GM18517 (cell line): ENCODE data around the gene DHRSX.

ENCODE experiments used
- ATAC-seq: cut with Tn5 transposase; IDR thresholded peaks from one replicate; pipeline ENCODE4 v1.9.1; 2021; ENCODE audit warnings: mild to moderate bottlenecking, moderate library complexity; ENCODE audit not compliant: unreplicated experiment

Gene DHRSX

GRCh38 chrX:2184089-2184488 is 316.7 kb downstream of the DHRSX start:
- no peak for ATAC-seq

- no peak for ATAC-seq
These were observed 317.5 kb downstream of the DHRSX start for GRCh38 chrX:2183193-2183725.

- ATAC-seq = no peak
These were observed 323.2 kb downstream of the DHRSX start for GRCh38 chrX:2177541-2177940.

GRCh38 chrX:2176733-2177132 is 324.0 kb downstream of the DHRSX start:
- ATAC-seq = no peak

GRCh38 chrX:2176274-2176673 is 324.5 kb downstream of the DHRSX start:
- no peak for ATAC-seq

GRCh38 chrX:2172359-2172758 is 328.4 kb downstream of the DHRSX start:
- ATAC-seq = no peak
